Measurements from ENCODE around the gene LRRC75A. TPM values are rescaled to one million over a fixed set of nuclear protein-coding genes. Genes with fewer than 3 reads are reported as not detected.

Gene LRRC75A
- total and polyA plus RNA-seq, 2 donors (not counting 1 experiment from before 2014, with no cell fraction given) = 2.0 to 3.4 TPM

DNA sequence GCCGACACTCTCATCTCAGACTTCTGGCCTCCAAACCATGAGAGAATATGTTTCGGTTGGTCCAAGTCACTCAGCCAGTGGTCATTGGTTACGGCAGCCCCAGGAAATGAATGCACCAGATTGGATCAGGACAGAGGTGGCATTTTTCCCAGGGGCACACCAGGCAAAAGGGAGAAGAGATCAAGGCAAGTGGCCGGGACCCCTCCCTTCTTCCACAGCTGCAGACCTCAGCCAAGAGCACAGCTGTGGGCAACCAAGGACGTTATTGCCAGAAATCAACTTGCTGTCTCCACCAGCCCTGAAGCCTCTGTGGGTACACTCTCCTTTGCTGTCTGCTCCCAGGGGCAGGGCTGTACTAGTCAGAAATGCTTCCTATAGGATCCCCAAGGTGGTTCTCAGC lies 20.7 kb downstream of the LRRC75A start:
- Histone ChIP-seq H3K4me3 (ENCODE audit: control extremely low read depth in 1 of 5, extremely low read depth in 1 of 5, insufficient read depth in 1 of 5, low read depth in 2 of 5, low read length in 4 of 5) (no peak overlapping the region), H3K27me3 (replicated peaks in 1 of 4; ENCODE audit: control extremely low read depth in 1 of 4, control insufficient read depth in 3 of 4, insufficient read depth in 4 of 4, low read length in 3 of 4) (no peaks in the 10 kb centered on the region), H3K27ac (ENCODE audit: low read length in 2 of 2) (no peak overlapping the region), H3K4me2 (replicated peaks; ENCODE audit: low read depth, low read length, poor library complexity, severe bottlenecking) (no peak overlapping the region), H3K9ac (ENCODE audit: low read length) (no peak overlapping the region), H3K4me1 (ENCODE audit: control insufficient read depth in 2 of 2, insufficient read depth in 2 of 2, low read length in 2 of 2) (no peaks in the 10 kb centered on the region), H4K20me1 (ENCODE audit: control insufficient read depth, insufficient read depth, low read length, poor library complexity, severe bottlenecking) (no peaks in the 10 kb centered on the region), H3K9me3 (ENCODE audit: control extremely low read depth in 1 of 3, control insufficient read depth in 2 of 3, insufficient read depth in 1 of 3, low read length in 2 of 3) (no peaks in the 10 kb centered on the region), H2AFZ (ENCODE audit: insufficient read depth, low read depth, low read length, poor library complexity, severe bottlenecking) (no peak overlapping the region), H3K79me2 (ENCODE audit: control insufficient read depth, insufficient read depth, low read length) (no peaks in the 10 kb centered on the region), H3K36me3 (replicated peaks in 1 of 2; ENCODE audit: control extremely low read depth in 1 of 2, control insufficient read depth in 1 of 2, extremely low read depth in 1 of 2, insufficient read depth in 2 of 2, low read length in 1 of 2) (no peaks in the 10 kb centered on the region)
- TF ChIP-seq EZH2 (IDR thresholded peaks at IDR 0.05; ENCODE audit: borderline replicate concordance, insufficient read depth, low read depth, low read length, poor library complexity, severe bottlenecking) = no peak
- TF ChIP-seq, protein P1, sequence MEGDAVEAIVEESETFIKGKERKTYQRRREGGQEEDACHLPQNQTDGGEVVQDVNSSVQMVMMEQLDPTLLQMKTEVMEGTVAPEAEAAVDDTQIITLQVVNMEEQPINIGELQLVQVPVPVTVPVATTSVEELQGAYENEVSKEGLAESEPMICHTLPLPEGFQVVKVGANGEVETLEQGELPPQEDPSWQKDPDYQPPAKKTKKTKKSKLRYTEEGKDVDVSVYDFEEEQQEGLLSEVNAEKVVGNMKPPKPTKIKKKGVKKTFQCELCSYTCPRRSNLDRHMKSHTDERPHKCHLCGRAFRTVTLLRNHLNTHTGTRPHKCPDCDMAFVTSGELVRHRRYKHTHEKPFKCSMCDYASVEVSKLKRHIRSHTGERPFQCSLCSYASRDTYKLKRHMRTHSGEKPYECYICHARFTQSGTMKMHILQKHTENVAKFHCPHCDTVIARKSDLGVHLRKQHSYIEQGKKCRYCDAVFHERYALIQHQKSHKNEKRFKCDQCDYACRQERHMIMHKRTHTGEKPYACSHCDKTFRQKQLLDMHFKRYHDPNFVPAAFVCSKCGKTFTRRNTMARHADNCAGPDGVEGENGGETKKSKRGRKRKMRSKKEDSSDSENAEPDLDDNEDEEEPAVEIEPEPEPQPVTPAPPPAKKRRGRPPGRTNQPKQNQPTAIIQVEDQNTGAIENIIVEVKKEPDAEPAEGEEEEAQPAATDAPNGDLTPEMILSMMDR (IDR thresholded peaks at IDR 0.05) = no peak
- Mint-ChIP-seq H3K9me3 (ENCODE audit: insufficient read depth) (no peaks in the 10 kb centered on the region), H3K27me3 (no peaks in the 10 kb centered on the region), H3K4me1 (no peaks in the 10 kb centered on the region), H3K4me3 (no peak overlapping the region), H3K27ac (no peak overlapping the region)
- intact Hi-C loops (cut with micrococcal nuclease) = no loop called here
- 94% methylated on average over 4 of the region's 5 CpGs for WGBS (ENCODE audit: insufficient coverage)
- ATAC-seq (ENCODE audit: low read depth) (no peak), DNase-seq (no peak)
- ChIA-PET POLR2A (no interaction called here), CTCF (no interaction called here)

DNA sequence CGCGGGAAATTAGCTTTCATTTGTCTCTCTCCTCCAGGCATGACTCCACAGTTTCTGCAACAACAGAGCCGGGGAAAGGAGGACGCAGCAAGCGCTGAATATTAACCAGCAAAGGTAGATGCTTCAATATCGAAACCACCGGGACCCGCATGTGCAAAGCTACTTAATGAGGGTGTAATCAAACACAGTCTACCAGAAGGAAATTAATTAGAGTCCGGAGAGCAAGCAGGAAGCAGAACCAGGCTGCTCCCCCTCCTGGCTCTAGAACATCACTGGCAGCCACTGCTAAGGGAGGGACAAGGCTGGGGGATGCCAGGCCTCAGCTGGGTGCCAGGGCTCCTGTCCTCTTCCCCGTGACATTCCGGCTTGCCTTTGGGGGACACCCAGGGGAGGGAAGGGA lies 21.7 kb downstream of the LRRC75A start:
- no peak overlapping the region for H2AFZ ChIP-seq (ENCODE audit: insufficient read depth, low read depth, low read length, poor library complexity, severe bottlenecking)

More for the DNA sequence above, 21.7 kb downstream of the LRRC75A start:
- POLR2A ChIA-PET = no interaction called here
- H3K4me2 ChIP-seq (replicated peaks; ENCODE audit: low read depth, low read length, poor library complexity, severe bottlenecking) = no peak overlapping the region
- Mint-ChIP-seq H3K4me1 (no peaks in the 10 kb centered on the region), H3K4me3 (no peak overlapping the region), H3K27me3 (no peaks in the 10 kb centered on the region), H3K27ac (no peak overlapping the region), H3K9me3 (ENCODE audit: insufficient read depth) (no peaks in the 10 kb centered on the region)
- no peak overlapping the region for H3K4me3 ChIP-seq (ENCODE audit: control extremely low read depth in 1 of 5, extremely low read depth in 1 of 5, insufficient read depth in 1 of 5, low read depth in 2 of 5, low read length in 4 of 5)
- H3K9ac ChIP-seq (ENCODE audit: low read length) = no peak overlapping the region
- 76% methylated on average over 8 of the region's 11 CpGs for WGBS (ENCODE audit: insufficient coverage)
- H3K36me3 ChIP-seq (replicated peaks in 1 of 2; ENCODE audit: control extremely low read depth in 1 of 2, control insufficient read depth in 1 of 2, extremely low read depth in 1 of 2, insufficient read depth in 2 of 2, low read length in 1 of 2) = no peaks in the 10 kb centered on the region
- intact Hi-C loops (cut with micrococcal nuclease) = no loop called here
- H3K27ac ChIP-seq (ENCODE audit: low read length in 2 of 2) = no peak overlapping the region
- TF ChIP-seq, protein P1 (IDR thresholded peaks at IDR 0.05) = no peak
- no peak for TF ChIP-seq EZH2 (IDR thresholded peaks at IDR 0.05; ENCODE audit: borderline replicate concordance, insufficient read depth, low read depth, low read length, poor library complexity, severe bottlenecking)
- H4K20me1 ChIP-seq (ENCODE audit: control insufficient read depth, insufficient read depth, low read length, poor library complexity, severe bottlenecking) = no peaks in the 10 kb centered on the region
- no peak for DNase-seq
- no peaks in the 10 kb centered on the region for H3K9me3 ChIP-seq (ENCODE audit: control extremely low read depth in 1 of 3, control insufficient read depth in 2 of 3, insufficient read depth in 1 of 3, low read length in 2 of 3)
- H3K4me1 ChIP-seq (ENCODE audit: control insufficient read depth in 2 of 2, insufficient read depth in 2 of 2, low read length in 2 of 2) = no peaks in the 10 kb centered on the region
- H3K79me2 ChIP-seq (ENCODE audit: control insufficient read depth, insufficient read depth, low read length) = no peaks in the 10 kb centered on the region
- no peaks in the 10 kb centered on the region for H3K27me3 ChIP-seq (replicated peaks in 1 of 4; ENCODE audit: control extremely low read depth in 1 of 4, control insufficient read depth in 3 of 4, insufficient read depth in 4 of 4, low read length in 3 of 4)
- no peak for ATAC-seq (ENCODE audit: low read depth)
- CTCF ChIA-PET = no interaction called here

Measured in B cell (primary cell).